Stimulated activated CD8-positive, alpha-beta memory T cell treated with anti-CD3 and anti-CD28 coated beads, Interleukin-15, amount 100 ng/mL, for 4 hours (primary cell): ENCODE measurements around the gene ALDH16A1.

Experiments used
- DNase-seq, 2 donors: peaks; one replicate each; pipeline ENCODE4 v3.0.0-alpha.2; 2020; ENCODE audit warnings: low read depth in 2 of 2

ALDH16A1 gene

GRCh38 chr19:49423071-49423984, 29.7 kb upstream of the ALDH16A1 start, which contains the start of gene PTH2:
TSS of gene PTH2 (minus strand) at chr19:49423441. CDS start at chr19:49423339, 102 bp downstream.
- no peak for DNase-seq

- DNase-seq = no peak
These were observed 29.1 kb upstream of the ALDH16A1 start for GRCh38 chr19:49423985-49424303.

- no peak for DNase-seq
These were observed 27.8 kb upstream of the ALDH16A1 start, which contains the start of gene GFY for GRCh38 chr19:49425178-49425577. TSS of gene GFY (plus strand) at chr19:49425388. CDS start at chr19:49426431, 1,043 bp downstream.

GRCh38 chr19:49425922-49426592, 27.0 kb upstream of the ALDH16A1 start:
- DNase-seq = no peak

- DNase-seq = no peak
These were observed 25.7 kb upstream of the ALDH16A1 start for GRCh38 chr19:49427339-49427738.

- no peak for DNase-seq
These were observed 25.0 kb upstream of the ALDH16A1 start for GRCh38 chr19:49427855-49428546.

GRCh38 chr19:49428547-49429451, 24.2 kb upstream of the ALDH16A1 start:
- DNase-seq = no peak

- no peak for DNase-seq
These were observed 22.8 kb upstream of the ALDH16A1 start for GRCh38 chr19:49430172-49430677.

GRCh38 chr19:49430678-49431329, 22.2 kb upstream of the ALDH16A1 start:
- DNase-seq = no peak

- no peak for DNase-seq
These were observed 21.7 kb upstream of the ALDH16A1 start for GRCh38 chr19:49431330-49431749.

- DNase-seq = no peak
These were observed 20.6 kb upstream of the ALDH16A1 start for GRCh38 chr19:49432141-49433073.

- no peak for DNase-seq
These were observed 19.7 kb upstream of the ALDH16A1 start for GRCh38 chr19:49433240-49433901.

- DNase-seq = no peak
These were observed 18.0 kb upstream of the ALDH16A1 start for GRCh38 chr19:49434907-49435583.

- DNase-seq = no peak
These were observed 17.4 kb upstream of the ALDH16A1 start for GRCh38 chr19:49435670-49436069.

- no peak for DNase-seq
These were observed 16.5 kb upstream of the ALDH16A1 start for GRCh38 chr19:49436381-49437017.

GRCh38 chr19:49437231-49437630, 15.8 kb upstream of the ALDH16A1 start:
- no peak for DNase-seq

GRCh38 chr19:49438261-49438660, 14.8 kb upstream of the ALDH16A1 start:
- no peak for DNase-seq

- no peak for DNase-seq
These were observed 13.2 kb upstream of the ALDH16A1 start for GRCh38 chr19:49439836-49440235.
